Retina (tissue), 1 donor: Measurements from ENCODE around the gene SLC25A28.

Source experiments
- DNase-seq: peaks from one replicate; pipeline ENCODE4 v3.0.0-alpha.2; 2016

Gene SLC25A28

DNA sequence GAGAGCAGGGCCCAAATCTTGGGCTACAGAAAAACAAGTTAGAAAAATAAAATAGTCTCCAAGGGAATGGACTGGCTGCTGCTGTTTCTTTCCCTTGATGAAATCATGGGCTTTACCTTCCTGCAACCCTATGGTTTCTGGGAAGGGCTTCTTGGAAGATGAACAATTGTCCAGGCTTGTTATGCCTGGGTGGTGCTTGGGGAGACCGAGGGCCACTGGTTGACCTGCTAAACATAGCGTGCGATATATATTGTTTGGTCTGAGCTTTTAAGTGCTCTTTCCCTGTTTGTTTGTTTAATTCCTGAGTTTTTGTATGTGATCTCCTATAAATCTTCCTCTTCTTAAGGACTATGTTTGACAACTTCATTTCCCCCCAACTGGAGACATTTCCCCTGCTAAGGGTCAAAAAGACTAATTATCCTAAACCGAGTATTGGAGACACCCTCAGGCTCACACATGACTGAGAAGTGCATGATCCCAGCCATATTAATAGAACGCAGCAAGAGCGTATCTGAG is 37.9 kb downstream of the SLC25A28 start:
- DNase-seq, result no peak

DNA sequence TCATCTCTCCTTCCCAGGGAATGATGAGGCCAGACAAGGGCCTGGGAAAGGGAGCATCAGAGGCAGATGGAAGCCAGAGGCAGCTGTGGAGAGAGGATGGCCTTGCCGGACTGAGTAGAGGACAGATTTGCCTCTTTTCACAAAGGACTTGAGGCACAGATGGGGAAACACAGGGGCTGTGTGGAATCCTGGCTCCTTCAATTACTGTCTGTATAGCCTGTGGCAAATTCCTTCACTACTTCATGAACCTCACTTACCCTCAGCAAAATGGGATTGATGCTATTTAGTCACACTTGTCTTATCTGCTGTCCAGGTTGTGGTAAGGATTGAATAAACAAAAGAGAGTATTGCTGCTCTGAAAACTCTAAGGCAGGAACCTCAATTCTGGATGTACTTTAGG is 40.3 kb downstream of the SLC25A28 start:
- DNase-seq, result no peak

DNA sequence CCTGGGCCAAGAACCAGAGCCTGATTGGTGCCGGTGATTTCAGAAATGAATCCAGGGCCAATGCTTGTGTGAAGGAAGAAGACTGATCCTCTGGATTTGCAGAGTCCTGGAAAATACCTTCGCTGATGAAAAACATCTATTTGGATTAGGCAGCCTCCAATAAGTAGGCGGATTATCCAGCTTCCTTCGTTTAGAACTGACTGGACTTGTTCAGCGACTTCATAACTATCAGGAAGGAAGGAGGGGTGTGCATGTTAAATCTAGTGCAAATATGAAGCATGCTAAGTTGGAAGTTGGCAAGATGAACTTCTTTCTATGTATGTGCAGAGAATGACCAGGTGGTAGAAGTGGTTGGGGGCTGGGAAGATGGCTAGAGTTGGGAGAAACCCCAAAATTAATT is 46.4 kb downstream of the SLC25A28 start:
- no peak for DNase-seq

DNA sequence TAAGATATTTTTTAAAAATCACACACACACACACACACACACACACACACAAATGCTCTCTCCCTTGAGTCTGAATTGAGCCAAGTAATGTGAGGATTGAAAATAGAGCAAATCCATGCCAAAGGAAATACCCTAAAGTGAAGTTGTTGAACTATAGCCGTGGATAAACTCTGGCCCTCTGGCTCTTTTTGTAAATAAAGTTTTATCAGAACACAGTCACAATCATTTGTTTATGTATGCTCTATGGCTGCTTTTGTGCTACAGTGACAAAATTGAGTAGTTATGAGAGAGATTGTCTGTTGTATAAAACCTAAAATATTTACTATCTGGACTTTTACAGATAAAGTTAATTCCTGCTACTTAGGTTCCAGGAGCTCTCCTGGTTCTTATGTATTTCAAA is 48.4 kb downstream of the SLC25A28 start:
- DNase-seq, result no peak

DNA sequence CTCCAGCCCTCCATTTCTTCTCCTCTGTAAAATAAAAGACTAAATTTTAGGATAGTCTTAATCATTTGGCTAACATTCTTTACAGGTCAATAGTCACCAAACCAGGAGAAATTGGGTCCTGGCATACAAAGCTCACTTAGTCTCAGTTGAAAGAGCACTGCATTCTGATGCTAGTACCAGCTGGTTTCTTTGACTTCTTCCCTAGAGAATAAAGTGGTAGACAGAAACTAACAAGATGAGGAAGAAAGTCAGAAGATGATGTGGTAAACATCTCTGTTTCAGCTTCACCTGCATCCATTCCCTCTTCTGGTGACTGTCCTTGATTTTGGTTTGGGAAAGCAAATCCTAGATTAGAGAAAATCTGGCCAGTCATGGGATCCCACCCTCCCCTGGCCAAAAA is 50.3 kb downstream of the SLC25A28 start:
- DNase-seq, result no peak

- no peak for DNase-seq
Observed at GRCh38 chr10:99569253-99569939, 50.8 kb downstream of the SLC25A28 start.

DNA sequence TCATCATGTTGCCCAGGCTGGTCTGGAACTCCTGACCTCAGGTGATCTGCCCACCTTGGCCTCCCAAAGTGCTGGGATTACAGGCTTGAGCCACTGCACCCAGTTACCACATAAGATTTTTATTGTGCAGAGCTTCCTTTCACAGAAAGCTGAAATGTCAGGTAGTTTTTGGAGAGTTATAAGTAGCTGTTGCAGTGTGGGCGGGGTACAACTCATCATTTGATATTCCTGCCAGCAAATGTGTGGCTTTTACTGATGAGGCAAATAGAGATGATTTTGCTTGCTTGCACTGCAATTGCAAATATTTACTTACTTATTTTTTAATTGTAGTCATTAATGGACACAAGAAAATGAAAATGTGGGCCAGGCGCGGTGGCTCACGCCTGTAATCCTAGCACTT is 55.1 kb downstream of the SLC25A28 start:
- DNase-seq, result no peak

DNA sequence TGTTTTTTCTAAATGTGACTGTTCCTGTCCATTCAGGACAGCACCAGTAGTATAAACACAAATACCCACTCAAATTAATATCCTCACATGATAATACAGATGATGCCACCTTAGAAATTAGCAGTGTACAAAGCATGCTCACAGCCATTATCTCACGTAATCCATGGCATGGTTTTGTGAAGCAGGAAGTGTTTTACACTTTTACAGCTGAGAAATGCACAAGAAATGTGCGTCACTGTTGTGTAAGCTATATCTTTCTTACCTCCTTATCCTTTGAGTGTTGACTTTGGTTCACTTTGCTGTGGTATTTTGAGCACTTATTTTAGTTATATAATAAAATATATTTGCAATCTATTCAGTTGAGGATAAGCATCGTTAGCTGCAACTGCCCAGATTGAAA is 55.9 kb downstream of the SLC25A28 start:
- no peak for DNase-seq

DNA sequence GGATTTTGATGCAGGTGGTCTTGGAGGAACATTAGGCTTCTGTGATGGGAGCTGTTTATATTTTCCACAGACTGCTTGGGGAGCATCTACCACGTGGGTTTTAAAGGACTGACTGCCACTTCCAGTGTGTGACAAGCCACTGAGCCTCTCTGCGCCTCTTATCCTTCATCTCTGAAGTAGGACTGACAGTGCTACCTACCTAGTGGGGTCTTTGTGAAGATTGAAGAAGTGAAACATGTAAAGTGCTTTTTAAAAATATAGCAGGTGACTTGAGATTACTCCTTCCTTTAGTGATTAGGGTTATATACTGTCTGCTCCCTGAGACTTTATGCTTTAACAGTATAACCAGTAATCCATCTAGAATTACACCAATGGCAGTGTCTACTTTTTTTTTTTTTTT is 57.6 kb downstream of the SLC25A28 start:
- no peak for DNase-seq
